GM18526 (cell line): ENCODE data around the gene MAEA.
A peak's percentile ranks its signal among the peaks of the same experiment; 100 is the strongest.

Source experiments
- POLR2A ChIP-seq: IDR thresholded peaks from 3 replicates; pipeline ENCODE4 v1.6.1; 2011; ENCODE audit not compliant: insufficient read length; ENCODE audit errors: extremely low read depth

Gene MAEA

DNA sequence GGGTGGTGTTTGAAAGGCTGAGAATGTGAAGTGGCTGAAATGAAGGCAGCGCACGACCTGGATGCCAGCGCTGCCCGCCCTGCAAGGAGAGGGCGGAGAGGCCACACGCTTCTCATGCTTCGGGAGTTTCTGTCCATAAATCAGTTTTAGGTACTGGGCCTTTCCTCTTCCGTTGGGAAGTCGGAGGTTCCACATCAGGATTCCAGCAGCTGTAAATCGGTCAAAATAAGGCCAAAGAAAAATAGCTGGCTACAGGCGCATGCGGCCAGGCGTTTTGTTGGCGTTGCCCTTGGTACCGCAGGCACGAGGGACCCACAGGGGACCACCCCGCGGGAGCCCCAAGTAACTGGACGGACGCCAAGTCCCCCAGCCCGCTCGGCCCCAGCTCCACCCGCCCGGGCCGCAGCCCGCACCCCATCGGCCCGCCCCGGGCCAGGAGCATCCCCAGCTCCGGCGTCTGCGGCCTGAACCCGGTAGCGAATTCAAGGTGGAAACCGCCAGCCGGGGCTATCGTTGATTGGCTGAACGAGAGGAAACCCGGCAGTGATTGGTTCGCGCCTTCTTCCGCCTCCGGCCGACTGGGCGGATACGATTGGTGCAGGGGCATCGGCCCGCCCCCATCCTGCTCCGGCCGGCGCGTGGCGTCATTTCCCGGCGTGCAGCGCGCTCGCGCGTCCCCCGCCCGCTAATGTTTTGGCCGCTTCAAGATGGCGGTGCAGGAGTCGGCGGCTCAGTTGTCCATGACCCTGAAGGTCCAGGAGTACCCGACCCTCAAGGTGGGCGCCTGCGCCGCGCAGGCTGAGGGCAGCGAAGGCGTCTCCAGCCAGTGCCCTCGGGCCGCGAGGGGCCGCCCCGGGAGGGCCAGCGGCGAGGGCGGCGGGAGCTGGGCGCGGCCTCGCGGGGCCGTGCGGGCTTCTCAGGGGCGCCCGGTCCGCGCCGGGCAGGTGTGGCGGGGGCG lies at the start of gene MAEA:
TSS of gene MAEA (plus strand) at position 685 of the 958 bp plus-strand sequence. CDS start at position 708, 23 bp downstream.
- TF ChIP-seq POLR2A = peak; percentile 95

DNA sequence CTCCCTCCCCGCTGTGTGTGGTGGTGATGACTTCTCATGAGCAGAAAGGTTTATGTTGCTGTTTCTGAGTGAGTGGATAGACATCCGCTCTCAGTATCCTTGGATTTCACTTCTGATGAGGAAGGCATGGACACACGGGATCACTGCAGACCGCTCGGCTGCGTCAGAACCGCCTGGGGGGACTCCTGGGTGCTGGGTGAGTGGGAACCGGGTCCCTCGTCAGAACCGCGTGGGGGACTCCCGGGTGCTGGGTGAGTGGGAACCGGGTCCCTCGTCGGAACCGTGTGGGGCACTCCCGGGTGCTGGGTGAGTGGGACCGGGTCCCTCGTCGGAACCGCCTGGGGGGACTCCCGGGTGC lies 49.8 kb upstream of the MAEA start:
- no peak for TF ChIP-seq POLR2A

DNA sequence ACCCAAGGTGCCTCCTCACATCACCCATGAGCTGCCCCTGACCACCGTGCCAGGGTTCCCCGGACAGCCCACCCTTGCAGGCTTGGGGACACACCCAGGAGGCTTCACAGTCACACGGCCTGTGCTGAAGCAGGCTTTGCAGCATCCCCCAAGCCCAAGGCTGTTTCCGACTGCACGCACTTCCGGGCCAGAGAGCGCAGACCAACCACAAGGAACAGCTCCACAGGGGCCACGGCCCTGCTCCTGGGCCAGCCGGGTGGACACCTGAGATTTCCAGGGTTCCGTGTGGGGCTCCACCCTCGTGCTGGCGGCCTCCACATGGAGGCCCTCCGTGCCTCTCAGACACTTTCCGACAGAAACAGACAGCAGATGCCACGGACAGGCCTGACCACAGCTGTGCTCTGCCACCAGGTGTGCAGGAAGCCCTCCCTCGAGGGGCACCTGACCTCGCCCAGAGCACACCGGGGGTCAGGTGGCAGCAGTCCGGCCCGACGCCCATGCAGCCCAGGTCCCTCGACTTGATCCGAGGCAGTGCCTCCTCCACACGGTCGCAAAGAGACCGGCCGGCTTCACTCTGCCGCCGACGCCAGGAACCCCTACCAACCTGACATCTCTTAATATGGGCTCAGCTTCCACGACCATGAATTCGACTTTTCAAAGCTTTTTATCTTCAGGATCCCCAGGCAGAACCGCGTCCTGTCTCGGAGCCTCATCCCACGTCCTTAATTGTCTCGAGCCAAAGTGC lies 48.8 kb upstream of the MAEA start:
- no peak for TF ChIP-seq POLR2A

DNA sequence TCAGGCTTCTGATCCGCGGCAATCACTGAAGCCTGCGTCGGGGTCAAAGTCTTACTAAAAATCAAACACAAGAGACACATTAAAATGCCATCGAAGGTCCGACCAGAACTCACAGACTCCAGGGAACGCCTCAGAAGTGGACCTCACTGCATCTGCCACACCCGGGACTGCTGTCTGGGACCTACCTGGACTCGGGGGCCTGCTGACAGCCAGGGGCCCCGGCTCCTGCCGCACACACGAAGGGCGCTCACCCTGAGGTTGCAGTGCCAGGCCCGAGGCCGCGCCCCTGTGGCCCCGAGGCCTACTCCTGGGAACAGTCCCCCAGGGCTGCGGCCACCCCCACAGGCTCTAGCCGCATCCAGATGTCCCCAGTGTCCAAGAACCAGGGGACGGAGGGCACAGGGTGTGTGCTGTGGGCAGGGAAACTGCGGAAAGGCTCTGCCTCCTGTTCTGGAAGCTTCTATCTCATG lies 48.2 kb upstream of the MAEA start:
- no peak for TF ChIP-seq POLR2A

DNA sequence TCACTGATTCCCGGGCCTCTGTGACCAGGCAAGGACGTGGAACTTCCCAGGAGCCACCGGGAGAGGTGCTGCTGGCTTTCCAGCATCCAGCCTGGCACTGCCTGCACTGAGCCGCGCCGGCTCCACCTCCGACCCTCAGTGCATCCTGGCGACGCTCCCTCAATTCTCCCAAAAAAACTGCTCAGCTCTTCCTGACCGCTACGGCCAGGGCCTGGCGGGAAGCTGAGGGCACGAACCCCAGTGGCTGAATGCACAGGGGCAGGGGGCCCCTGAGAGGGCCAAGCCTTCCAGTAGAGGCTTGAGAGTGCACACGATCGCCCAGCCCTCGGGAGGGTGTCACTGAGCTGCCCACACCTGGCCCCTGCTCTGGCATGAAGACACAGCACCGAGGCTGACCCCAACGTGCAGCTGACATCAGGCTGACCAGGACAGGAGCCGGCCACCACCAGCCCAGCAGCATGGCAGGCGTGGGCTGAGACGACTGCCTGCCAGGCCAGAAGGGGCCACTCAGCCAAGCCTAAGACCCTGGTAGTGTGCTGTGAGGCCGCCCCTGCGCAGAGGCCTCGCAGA lies 47.7 kb upstream of the MAEA start:
- TF ChIP-seq POLR2A = no peak

DNA sequence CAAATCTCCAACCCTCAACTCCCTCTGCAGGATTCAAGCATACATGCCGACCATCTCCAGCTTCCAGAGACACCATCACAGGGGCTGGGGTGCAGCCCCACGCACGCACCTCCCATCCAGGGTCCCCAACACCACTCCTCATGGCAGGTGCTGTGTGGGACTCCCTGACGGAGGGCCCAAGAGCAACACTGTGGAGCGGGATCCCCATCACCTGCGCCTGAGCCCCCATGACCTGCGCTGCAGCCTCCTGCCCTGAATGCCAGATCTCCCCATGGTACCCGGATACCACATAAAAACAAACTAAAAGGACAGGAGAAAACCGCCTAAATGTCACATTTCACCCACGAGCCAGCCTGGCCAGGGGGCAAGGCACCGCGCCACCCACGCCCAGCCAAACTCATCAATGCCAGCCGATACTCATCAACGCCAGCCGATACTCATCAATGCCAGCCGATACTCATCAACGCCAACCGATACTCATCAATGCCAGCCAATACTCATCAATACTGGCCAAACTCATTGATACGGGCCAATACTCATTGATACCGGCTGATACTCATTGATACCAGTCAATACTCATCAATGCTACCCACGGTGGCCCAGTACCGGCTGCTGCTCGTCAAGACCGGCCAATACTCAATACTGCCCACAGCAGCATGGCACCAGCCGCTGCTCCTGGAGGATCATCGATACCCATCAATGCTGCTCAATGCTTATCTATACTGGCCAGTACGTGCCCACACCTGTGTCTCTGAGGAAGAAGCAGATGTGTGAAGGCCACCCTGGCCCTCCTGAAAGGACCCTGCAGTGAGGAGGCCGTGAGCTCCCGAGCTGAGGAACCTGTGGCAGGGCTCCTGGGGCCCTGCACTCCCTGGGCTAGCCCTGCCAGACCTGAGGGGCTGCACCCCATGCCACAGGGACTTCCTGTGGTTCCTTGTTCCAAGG lies 46.9 kb upstream of the MAEA start:
- TF ChIP-seq POLR2A = no peak

DNA sequence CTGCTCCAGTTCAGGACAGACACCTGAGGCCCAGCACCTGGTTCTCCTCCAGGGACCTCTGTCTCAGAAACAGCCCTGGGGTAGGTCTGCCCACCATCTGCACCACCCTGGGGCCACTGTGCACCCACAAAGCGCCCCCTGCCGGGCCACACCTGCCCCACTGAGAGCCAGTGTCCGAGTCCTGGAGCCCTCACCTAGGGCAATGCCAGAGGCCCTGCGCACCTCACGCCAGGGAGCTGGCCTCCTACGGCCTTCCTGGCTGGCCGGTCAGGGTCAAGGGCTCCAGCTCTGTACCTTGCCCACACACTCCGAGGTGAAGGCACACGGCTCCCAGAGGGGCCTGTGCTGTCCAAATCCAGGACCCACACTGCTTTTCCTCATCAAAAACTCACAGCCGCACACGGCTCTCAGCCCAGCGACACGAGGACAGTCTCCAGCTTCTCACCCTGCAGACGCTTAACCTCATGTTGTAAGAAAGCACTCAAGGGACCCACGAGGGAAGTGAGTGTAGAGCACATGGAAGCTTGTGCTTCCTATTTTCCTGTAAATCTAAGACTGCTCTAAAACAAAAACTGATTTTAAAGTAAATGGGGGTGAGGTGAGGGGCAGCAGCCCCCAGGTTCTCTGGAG lies 46.1 kb upstream of the MAEA start:
- TF ChIP-seq POLR2A = no peak

DNA sequence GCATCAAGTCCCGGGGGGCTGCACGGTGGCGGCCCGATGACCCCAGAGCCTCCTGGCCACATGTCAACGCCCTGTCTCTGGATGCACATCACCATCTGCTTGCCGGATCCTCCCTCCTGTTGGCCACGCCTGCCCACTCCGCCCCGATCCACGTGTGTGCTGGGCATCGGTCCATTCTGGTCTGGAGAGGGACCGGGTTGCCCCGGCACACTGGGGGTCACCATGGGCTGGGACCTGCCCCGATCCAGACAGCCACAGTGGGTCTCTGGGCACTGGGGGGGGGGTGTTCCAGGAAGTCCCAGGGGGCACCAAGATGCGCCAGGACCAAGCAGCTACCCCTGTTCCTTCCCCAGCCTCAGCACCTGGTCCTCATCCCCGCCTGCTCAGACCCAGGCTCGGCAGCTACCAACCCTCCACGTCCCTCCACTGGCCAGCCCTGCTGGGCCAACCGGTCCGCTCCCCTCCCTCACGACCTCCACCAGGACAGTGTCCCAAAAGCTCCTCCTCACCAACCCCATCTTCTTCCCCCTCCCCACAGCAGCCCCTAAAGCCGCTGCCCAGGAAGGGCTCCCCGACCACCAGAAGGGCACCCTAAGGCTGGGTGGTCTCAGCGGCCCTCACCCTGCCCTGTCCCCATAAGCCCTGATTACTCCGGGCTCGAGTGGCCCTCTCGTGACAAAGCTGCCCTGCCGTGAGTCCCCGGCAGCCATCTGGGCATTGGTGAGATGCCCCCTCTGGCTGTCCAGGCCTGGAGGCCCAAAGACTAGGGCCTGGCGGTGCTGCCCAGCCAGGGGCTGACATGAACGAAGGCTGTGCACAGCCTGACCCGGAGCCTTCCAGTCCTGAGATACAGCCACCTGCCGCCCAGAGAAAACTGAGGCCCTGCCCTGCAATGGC lies 45.4 kb upstream of the MAEA start:
- TF ChIP-seq POLR2A = no peak

DNA sequence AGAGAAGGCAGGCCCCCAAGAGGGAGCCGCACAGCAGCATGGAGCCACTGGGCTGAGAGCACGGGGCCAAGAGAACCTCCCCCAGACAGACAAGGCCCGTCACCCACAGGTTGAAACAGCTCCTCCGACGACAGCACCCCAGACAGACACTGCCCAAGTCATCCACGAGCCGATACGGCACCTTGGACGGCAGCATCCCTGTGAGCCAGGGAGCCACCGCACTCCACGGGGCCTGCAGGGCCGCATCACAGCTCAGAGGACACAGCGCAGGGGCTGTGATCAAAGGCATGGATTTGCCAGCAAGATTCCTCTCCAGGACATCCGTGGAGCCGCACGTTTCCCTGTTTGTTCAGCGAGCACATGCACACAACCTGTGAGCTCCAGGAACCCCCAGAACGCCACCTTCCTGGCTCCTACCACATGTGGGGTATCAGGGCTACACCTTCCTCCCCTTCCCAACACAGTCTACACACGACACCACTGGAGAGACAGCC lies 44.7 kb upstream of the MAEA start:
- no peak for TF ChIP-seq POLR2A

DNA sequence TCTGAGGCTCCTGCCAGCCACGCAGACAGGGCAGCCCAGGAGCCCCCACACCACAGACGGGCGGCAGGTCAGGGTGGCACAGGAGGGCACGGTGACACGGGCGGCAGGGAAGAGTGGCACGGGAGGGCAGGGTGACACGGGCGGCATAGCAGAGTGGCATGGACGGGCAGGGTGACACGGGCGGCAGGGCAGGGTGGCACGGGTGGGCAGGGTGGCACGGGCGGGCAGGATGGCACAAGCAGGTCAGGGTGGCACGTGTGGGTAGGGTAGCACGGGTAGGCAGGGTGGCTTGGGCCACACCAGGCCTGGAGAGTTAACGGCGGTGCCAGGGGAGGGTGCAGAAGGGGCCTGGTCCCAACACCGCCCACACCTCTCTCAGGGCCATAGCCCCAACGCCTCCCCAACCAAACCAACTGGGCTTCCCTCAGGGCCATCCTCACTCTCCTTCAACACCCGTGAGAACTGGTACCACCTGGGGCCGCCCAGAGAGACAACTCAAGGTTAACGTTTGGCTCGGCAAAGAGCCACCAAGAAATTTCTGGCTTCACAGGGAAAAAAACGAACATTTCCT lies 44.1 kb upstream of the MAEA start:
- TF ChIP-seq POLR2A = no peak

DNA sequence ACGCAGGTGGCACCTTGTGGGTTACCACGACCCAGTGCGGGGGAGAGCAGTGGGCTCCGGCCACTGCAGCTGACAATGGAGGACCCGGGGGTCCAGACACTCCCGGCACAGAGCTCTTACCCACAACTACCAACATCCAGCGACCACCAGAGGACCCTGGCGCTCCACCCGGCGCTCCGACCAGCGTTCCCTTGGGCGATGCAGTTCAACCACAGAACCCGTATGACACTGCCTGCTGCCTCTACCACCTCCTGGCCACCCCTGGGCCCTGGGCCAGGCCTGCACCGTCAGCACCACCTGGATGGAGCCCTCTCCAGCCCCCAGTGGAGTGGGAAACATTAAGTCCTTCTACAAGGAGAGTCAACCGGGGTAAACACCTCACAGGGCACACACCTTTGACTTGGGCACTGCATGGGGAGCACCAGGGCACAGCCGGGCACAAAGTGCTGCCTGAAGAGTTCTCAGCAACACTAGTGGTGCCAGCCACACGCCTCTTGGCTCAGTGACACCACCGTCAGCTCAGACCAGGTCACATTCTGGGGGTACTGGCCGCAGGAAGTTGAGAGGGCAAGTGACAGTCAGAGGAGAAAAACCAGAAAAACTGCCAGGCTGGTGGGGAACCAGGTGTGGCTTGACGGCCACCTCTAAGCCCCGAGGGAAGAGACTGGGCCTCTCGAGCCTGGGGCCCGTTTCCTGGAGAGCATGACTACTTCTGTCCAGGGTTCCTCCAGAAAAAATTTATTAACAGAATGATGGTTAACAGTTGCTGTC lies 43.4 kb upstream of the MAEA start:
- no peak for TF ChIP-seq POLR2A
